Measurements from ENCODE around the gene KAZN.

Gene KAZN

GRCh38 chr1:15094719-15095495, 496.4 kb downstream of the KAZN start:
- no peak for DNase-seq (ENCODE audit: low spot score)

GRCh38 chr1:15095496-15095875, 497.0 kb downstream of the KAZN start:
- DNase-seq (ENCODE audit: low spot score): no peak

GRCh38 chr1:15096293-15096692, 497.8 kb downstream of the KAZN start:
- DNase-seq (ENCODE audit: low spot score): no peak

- no peak for DNase-seq (ENCODE audit: low spot score)
Measured at GRCh38 chr1:15098176-15099125, 500.0 kb downstream of the KAZN start.

GRCh38 chr1:15099441-15100120, 501.1 kb downstream of the KAZN start:
- no peak for DNase-seq (ENCODE audit: low spot score)

GRCh38 chr1:15100121-15100879, 501.8 kb downstream of the KAZN start:
- DNase-seq (ENCODE audit: low spot score): peak; percentile 68

- no peak for DNase-seq (ENCODE audit: low spot score)
Measured at GRCh38 chr1:15100880-15101760, 502.6 kb downstream of the KAZN start.

- no peak for DNase-seq (ENCODE audit: low spot score)
Measured at GRCh38 chr1:15101801-15102200, 503.3 kb downstream of the KAZN start.

GRCh38 chr1:15102646-15103045, 504.2 kb downstream of the KAZN start:
- no peak for DNase-seq (ENCODE audit: low spot score)

- DNase-seq (ENCODE audit: low spot score): no peak
Measured at GRCh38 chr1:15103211-15103610, 504.7 kb downstream of the KAZN start.

- DNase-seq (ENCODE audit: low spot score): no peak
Measured at GRCh38 chr1:15103906-15104305, 505.4 kb downstream of the KAZN start.

- no peak for DNase-seq (ENCODE audit: low spot score)
Measured at GRCh38 chr1:15104768-15105167, 506.3 kb downstream of the KAZN start.

- DNase-seq (ENCODE audit: low spot score): no peak
Measured at GRCh38 chr1:15106608-15107007, 508.1 kb downstream of the KAZN start.

GRCh38 chr1:15107058-15107687, 508.7 kb downstream of the KAZN start:
- DNase-seq (ENCODE audit: low spot score): no peak

GRCh38 chr1:15107911-15108310, 509.4 kb downstream of the KAZN start:
- no peak for DNase-seq (ENCODE audit: low spot score)

- no peak for DNase-seq (ENCODE audit: low spot score)
Measured at GRCh38 chr1:15110128-15110866, 511.8 kb downstream of the KAZN start.

GRCh38 chr1:15110867-15111230, 512.4 kb downstream of the KAZN start:
- no peak for DNase-seq (ENCODE audit: low spot score)

- DNase-seq (ENCODE audit: low spot score): no peak
Measured at GRCh38 chr1:15113146-15113545, 514.7 kb downstream of the KAZN start.

- no peak for DNase-seq (ENCODE audit: low spot score)
Measured at GRCh38 chr1:15114884-15115283, 516.4 kb downstream of the KAZN start.
